WTC11 (cell line): ENCODE measurements around the gene MMP3. TPM values are rescaled to one million over a fixed set of nuclear protein-coding genes. Genes with fewer than 3 reads are reported as not detected.
"Not testable (repeated sequence)": the region's sequence is repeated elsewhere in the genome, so short reads cannot be mapped to it uniquely, and the experiment has no call there.

ENCODE experiments used
- ATAC-seq: fragments of 200-7000 bp; cut with Tn5 transposase; 2 replicates; pipeline ENCODE4 v1.10.0; 2021; ENCODE audit warnings: mild to moderate bottlenecking, moderate library complexity
- CTCF ChIA-PET: fragments of 300-600 bp; sonication (Branson Sonifier 250); formaldehyde crosslinking; loops from one replicate; lab custom pipeline; 2021; ENCODE audit warnings: antibody characterized with exemption; lab: Charles Lee
- POLR2A ChIA-PET: fragments of 350-600 bp; sonication (Branson Sonifier 250); formaldehyde crosslinking; loops from one replicate; lab custom pipeline; 2021; ENCODE audit warnings: antibody characterized with exemption; lab: Charles Lee
- DNase-seq: peaks from one replicate; pipeline ENCODE4 v3.0.0; 2021; ENCODE audit warnings: low spot score
- H3K27ac Mint-ChIP-seq: 2 replicates; pipeline ENCODE4 v1.8.0; 2021; ENCODE audit warnings: mixed read lengths
- H3K27me3 Mint-ChIP-seq: 2 replicates; pipeline ENCODE4 v1.8.0; 2021; ENCODE audit warnings: low read depth, mild to moderate bottlenecking, moderate library complexity, mixed read lengths
- H3K36me3 Mint-ChIP-seq: 2 replicates; pipeline ENCODE4 v1.8.0; 2021; ENCODE audit warnings: mixed read lengths
- H3K4me1 Mint-ChIP-seq: 2 replicates; pipeline ENCODE4 v1.8.0; 2022; ENCODE audit warnings: mixed read lengths
- H3K4me3 Mint-ChIP-seq: 2 replicates; pipeline ENCODE4 v1.8.0; 2021; ENCODE audit warnings: mild to moderate bottlenecking, moderate library complexity, mixed read lengths
- H3K9me3 Mint-ChIP-seq: 2 replicates; pipeline ENCODE4 v1.8.0; 2021; ENCODE audit warnings: mixed read lengths
- AR ChIP-seq: fragments of 250-450 bp; sonication (Bioruptor Pico); IDR thresholded peaks from 2 replicates; pipeline ENCODE4 v1.9.0; 2021; ENCODE audit warnings: mild to moderate bottlenecking
- ARID4B ChIP-seq: sonication (generic); formaldehyde crosslinking; IDR thresholded peaks from 2 replicates; pipeline ENCODE4 v1.8.0; 2023; ENCODE audit warnings: missing genetic modification reagents, mild to moderate bottlenecking, borderline replicate concordance
- CREB1 ChIP-seq: sonication (generic); formaldehyde crosslinking; IDR thresholded peaks from 2 replicates; pipeline ENCODE4 v1.8.0; 2023; ENCODE audit warnings: mild to moderate bottlenecking, missing genetic modification reagents
- E2F1 ChIP-seq: sonication (generic); formaldehyde crosslinking; IDR thresholded peaks from 2 replicates; pipeline ENCODE4 v1.8.0; 2022; ENCODE audit warnings: mild to moderate bottlenecking, missing genetic modification reagents
- FOXP4 ChIP-seq: sonication (generic); formaldehyde crosslinking; IDR thresholded peaks from 2 replicates; pipeline ENCODE4 v1.8.0; 2022; ENCODE audit warnings: mild to moderate bottlenecking, missing genetic modification reagents
- IRF1 ChIP-seq: sonication (generic); formaldehyde crosslinking; IDR thresholded peaks from 2 replicates; pipeline ENCODE4 v1.8.0; 2023; ENCODE audit warnings: missing genetic modification reagents
- JAZF1 ChIP-seq: fragments of 250-450 bp; sonication (Bioruptor Pico); IDR thresholded peaks from 2 replicates; pipeline ENCODE4 v1.9.0; 2021; ENCODE audit warnings: moderate library complexity, mild to moderate bottlenecking, inconsistent platforms
- NR2C2 ChIP-seq: sonication (generic); formaldehyde crosslinking; IDR thresholded peaks from 2 replicates; pipeline ENCODE4 v1.8.0; 2022; ENCODE audit warnings: mild to moderate bottlenecking, missing genetic modification reagents
- SP1 ChIP-seq: sonication (generic); formaldehyde crosslinking; conservative IDR thresholded peaks from 2 replicates; pipeline ENCODE4 v1.8.1; 2022; ENCODE audit warnings: missing genetic modification reagents
- STAT6 ChIP-seq: sonication (generic); formaldehyde crosslinking; conservative IDR thresholded peaks from 2 replicates; pipeline ENCODE4 v1.8.1; 2023; ENCODE audit warnings: mild to moderate bottlenecking, low read depth, missing genetic modification reagents, moderate library complexity
- USF1 ChIP-seq: sonication (generic); formaldehyde crosslinking; IDR thresholded peaks from 2 replicates; pipeline ENCODE4 v1.8.0; 2022; ENCODE audit warnings: mild to moderate bottlenecking, missing genetic modification reagents
- ZNF281 ChIP-seq: sonication (generic); formaldehyde crosslinking; IDR thresholded peaks from 2 replicates; pipeline ENCODE4 v1.8.0; 2023; ENCODE audit warnings: mild to moderate bottlenecking, missing genetic modification reagents
- total RNA-seq: library from RNA; stranded (reverse); gene quantifications from 3 replicates; pipeline ENCODE4 v1.2.3, GENCODE V29; 2021

MMP3 gene
- total RNA-seq, 1 experiment from 2014 or later, result not detected

GRCh38 chr11:102874852-102875251, 31.4 kb upstream of the MMP3 start, which contains the start of gene MMP12 (continued):
- TF ChIP-seq STAT6 (CRISPR knock-in tag), result no peak
- TF ChIP-seq USF1, result no peak
- no peak for TF ChIP-seq ARID4B (CRISPR knock-in tag)
- no peak for TF ChIP-seq E2F1
- no peak for TF ChIP-seq JAZF1 (CRISPR knock-in tag)
- no peak for TF ChIP-seq SP1
- TF ChIP-seq AR (CRISPR knock-in tag), result no peak

- H3K27ac Mint-ChIP-seq, POLR2A ChIA-PET, DNase-seq, ATAC-seq, H3K4me1 Mint-ChIP-seq, H3K27me3 Mint-ChIP-seq, CTCF ChIA-PET, H3K4me3 Mint-ChIP-seq, H3K36me3 Mint-ChIP-seq: not testable (repeated sequence)
- H3K9me3 Mint-ChIP-seq, result peaks cover 12% of the 10 kb centered on the region; the same call in 1 of the 2 replicates
Observed at GRCh38 chr11:102869354-102869964, 26.1 kb upstream of the MMP3 start.

GRCh38 chr11:102868339-102868738, 24.9 kb upstream of the MMP3 start:
- no peaks in the 10 kb centered on the region for H3K36me3 Mint-ChIP-seq
- H3K4me3 Mint-ChIP-seq, result no peak overlapping the region
- ChIA-PET POLR2A (no interaction called here), CTCF (no interaction called here)
- no peak overlapping the region for H3K27ac Mint-ChIP-seq
- H3K27me3 Mint-ChIP-seq, result no peaks in the 10 kb centered on the region
- no peak for DNase-seq
- no peaks in the 10 kb centered on the region for H3K4me1 Mint-ChIP-seq
- no peak for ATAC-seq
- H3K9me3 Mint-ChIP-seq, result peaks cover 12% of the 10 kb centered on the region; the same call in 1 of the 2 replicates
- no peak for TF ChIP-seq FOXP4
- TF ChIP-seq CREB1 (CRISPR knock-in tag), result no peak
- TF ChIP-seq NR2C2 (CRISPR knock-in tag), result no peak
- no peak for TF ChIP-seq IRF1 (CRISPR knock-in tag)
- TF ChIP-seq ZNF281 (CRISPR knock-in tag), result no peak
